Testis (tissue), 2 donors: ENCODE data around the gene ARL15.

Experiments
- CTCF ChIP-seq, 3 experiments: fragments of 450-650 bp in 2 of 3; fragments of 200-600 bp in 1 of 3; sonication (generic) in 1 of 3; IDR thresholded peaks; one replicate each; pipeline ENCODE4 v1.5.1; 2016 to 2019; ENCODE audit warnings: antibody characterized with exemption in 3 of 3, mild to moderate bottlenecking in 2 of 3, moderate library complexity in 1 of 3
- POLR2A ChIP-seq: fragments of 450-650 bp; IDR thresholded peaks from one replicate; pipeline ENCODE4 v1.6.1; 2017; ENCODE audit warnings: antibody characterized with exemption, mild to moderate bottlenecking, moderate library complexity

- TF ChIP-seq CTCF (IDR thresholded peaks at IDR 0.05) (no peak), POLR2A (no peak)
Measured at GRCh38 chr5:54194318-54194717, 116.1 kb downstream of the ARL15 start.
